NCI-H2081 (cell line): Measurements from ENCODE around the gene FBXL13.

ENCODE experiments used
- DNase-seq, 2 experiments: peaks; one replicate each; lab custom pipeline; 2025; lab: John Stamatoyannopoulos, UW

Gene FBXL13

DNA sequence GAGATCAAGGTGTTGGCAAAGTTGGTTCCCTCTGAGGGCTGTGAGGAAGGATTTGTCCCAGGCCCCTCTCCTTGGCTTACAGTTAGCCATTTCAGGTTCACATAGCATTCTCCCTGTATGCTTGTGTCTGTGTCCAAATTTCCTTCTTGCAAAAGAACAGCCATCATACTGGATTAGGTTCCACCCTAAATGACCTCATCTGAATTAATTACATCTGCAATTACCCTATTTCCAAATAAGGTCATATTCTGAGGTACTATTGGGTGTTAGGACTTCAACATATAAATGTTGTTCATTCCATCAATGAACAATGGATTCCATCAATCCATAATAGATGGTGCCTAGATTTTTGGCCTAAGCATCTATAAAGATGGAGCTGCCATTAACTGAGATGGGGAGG is 178.0 kb downstream of the FBXL13 start:
- no peak for DNase-seq

DNA sequence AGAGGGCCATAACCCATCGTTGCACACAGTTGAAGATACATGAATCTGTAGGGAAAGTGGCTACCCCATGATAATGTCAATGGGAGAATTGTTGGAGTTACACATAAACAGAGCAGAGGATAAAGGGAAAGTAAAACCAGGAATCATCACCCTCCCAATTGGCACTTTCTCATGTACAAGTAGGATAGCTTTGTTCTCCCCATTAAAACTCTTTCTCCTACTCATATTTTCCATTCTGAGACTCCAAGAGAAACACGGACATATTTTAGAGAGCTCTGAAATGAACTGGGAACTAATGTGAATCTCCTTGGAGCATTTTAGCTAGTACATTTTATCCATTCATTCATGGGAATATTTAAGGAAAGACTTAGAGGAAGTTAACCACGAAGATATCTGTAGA is 179.0 kb downstream of the FBXL13 start:
- no peak for DNase-seq

GRCh38 chr7:102892631-102893278 is 181.8 kb downstream of the FBXL13 start:
- DNase-seq, result no peak

DNA sequence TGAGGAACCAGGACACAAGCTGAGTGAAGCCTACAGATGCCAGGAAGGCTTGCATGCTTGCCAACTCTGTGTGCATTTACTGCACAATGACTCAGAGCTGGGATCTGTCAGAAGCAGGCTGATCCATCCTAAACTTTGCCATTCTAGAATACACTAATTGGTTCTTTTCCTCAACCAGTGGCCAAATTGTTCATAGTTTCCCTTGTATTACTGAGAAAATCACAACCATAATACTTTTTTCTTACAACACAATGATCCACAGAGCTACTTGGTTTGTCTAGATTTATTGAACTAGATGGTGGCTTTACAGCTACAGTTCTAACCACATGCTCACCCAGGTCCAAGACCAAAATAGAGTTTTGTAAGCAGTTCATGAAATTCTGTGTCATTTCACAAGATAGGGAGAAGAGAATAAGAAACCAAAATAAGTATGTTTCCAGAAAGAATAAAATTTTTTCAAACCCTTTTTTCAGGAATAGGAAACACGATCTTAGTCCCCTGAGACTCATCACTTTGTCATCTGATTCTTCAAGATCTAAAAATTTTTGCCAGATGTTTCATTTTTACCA is 182.8 kb downstream of the FBXL13 start:
- no peak for DNase-seq

GRCh38 chr7:102890971-102891692 is 183.5 kb downstream of the FBXL13 start:
- no peak for DNase-seq

GRCh38 chr7:102890292-102890970 is 184.2 kb downstream of the FBXL13 start:
- DNase-seq, result no peak

GRCh38 chr7:102889851-102890250 is 184.7 kb downstream of the FBXL13 start:
- DNase-seq, result no peak

- no peak for DNase-seq
Observed at GRCh38 chr7:102888561-102889233, 185.9 kb downstream of the FBXL13 start.

- no peak for DNase-seq
Observed at GRCh38 chr7:102883098-102883860, 191.3 kb downstream of the FBXL13 start.

GRCh38 chr7:102875700-102876295 is 198.8 kb downstream of the FBXL13 start:
- no peak for DNase-seq

DNA sequence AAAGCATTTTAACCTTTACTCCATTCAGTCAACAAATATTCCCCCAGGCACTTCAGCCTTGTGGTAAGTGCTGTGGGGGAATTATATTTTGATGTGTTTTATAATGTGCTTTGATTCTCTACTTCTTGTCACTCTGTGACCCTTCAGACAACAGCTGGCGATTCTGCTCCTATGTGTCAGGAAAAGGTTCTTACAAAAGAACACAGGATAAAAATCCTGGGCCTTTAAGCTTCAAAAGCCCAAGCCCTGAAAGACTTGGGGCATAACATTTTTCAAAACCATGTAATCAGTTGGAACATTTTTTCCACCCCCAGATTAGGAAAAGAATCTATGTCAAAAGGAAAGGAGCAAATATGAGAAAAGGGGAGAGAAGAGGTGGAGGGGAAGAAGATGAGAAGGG is 199.6 kb downstream of the FBXL13 start:
- DNase-seq, result no peak

DNA sequence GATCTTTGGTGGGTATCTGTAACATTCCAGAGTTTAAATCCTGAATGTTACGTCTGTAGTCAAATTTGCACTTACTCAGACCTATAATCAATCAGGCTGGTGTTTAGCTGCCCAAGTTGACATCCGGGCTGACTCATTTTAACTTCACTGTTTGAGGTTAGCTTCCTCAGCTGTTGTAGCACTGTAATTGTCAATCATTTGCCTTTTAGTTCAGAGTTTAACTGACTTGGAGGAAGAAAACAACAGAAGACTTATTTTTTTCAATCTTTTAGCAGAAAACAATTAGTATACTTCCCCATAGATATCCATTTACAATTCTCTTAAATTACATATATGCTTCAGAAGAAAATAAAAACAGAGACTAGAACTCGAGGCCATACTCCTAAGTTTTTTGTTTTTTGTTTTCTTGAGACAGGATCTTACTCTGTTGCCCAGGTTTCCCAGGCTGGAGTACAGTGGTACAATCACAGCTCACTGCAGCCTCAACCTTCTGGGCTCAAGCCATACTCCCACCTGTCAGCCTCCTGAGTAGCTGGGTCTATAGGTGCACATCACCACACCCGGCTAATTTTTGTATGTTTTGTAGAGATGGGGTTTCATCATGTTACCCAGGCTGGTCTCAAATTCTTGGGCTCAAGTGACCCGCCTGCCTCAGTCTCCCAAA is 200.3 kb downstream of the FBXL13 start:
- DNase-seq, result no peak

GRCh38 chr7:102873470-102874165 is 201.0 kb downstream of the FBXL13 start:
- DNase-seq, result no peak

DNA sequence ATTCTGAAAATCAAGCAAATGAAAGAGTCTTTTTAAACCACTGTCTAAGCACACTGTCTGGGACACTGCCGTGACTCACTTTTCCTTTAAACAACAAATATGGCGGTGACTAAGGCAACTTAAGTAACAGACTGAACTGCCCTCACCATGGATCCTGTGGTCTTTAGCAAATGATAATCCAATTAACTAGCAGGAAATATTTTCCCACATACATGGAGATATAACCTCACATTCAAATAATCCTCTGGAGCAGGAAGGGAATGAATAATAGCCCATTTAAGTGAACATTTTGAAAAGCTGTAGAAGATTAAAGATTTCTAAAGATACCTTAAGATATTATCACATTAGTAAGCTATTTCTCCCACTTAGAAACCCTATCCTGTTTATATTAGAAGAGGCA is 202.1 kb downstream of the FBXL13 start:
- no peak for DNase-seq

- no peak for DNase-seq
Observed at GRCh38 chr7:102869195-102869594, 205.4 kb downstream of the FBXL13 start.

GRCh38 chr7:102866535-102867215 is 207.9 kb downstream of the FBXL13 start:
- no peak for DNase-seq

- DNase-seq, result no peak
Observed at GRCh38 chr7:102864958-102865357, 209.6 kb downstream of the FBXL13 start.

DNA sequence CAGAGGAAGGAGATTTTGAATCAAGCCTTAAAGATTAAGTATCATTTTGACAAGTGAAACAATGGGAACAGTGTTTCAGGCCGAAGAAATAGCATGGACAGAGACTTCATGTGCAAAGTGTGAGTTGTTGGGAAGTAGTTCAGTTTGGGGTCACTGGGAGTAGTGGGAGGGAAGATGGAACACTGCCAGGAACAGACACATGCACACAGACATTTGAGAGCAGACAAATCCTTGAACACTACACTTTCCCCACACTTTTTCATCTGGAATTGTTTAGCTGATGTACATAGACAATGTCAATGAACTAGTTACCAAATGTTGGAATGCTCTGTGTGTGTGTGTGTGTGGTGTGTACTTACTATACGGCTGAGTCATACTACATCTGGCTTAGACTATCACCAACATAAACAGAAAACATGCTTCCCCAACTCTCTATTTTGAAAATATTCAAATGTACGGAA is 214.2 kb downstream of the FBXL13 start:
- DNase-seq, result no peak

DNA sequence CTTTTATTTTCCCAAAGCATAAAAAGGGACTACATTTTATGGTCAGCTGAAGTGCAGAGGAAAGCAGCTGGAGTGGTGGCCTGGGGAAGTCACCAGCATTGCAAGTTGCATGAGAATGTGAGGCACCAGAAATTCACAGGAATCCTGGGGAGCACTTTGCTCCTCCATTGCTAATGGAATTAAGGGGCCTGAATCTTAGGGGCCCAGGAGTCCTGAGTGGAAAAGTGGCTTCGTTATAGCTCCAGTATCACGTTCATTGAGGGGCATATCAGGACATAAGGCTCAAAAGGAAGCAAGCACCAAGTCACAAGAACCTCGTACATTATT is 214.8 kb downstream of the FBXL13 start:
- DNase-seq, result no peak
